Kasumi-1 (cell line): ENCODE data around the gene UGGT1.

Source experiments
- DNase-seq, 2 experiments: peaks; one replicate each; lab custom pipeline; 2025; lab: John Stamatoyannopoulos, UW

The UGGT1 gene

GRCh38 chr2:128090945-128091725, at the start of gene UGGT1:
TSS of gene UGGT1 (plus strand) at chr2:128091200. CDS start at chr2:128091358, 158 bp downstream.
- peak; percentile 97 to 98 for DNase-seq

GRCh38 chr2:128041561-128041960, 49.4 kb upstream of the UGGT1 start:
- no peak for DNase-seq

GRCh38 chr2:128043041-128043440, 48.0 kb upstream of the UGGT1 start:
- no peak for DNase-seq

GRCh38 chr2:128053331-128053730, 37.7 kb upstream of the UGGT1 start:
- DNase-seq: no peak

GRCh38 chr2:128054104-128054885, 36.7 kb upstream of the UGGT1 start:
- no peak for DNase-seq

- no peak for DNase-seq
These were observed 33.7 kb upstream of the UGGT1 start for GRCh38 chr2:128057334-128057733.

- no peak for DNase-seq
These were observed 32.9 kb upstream of the UGGT1 start for GRCh38 chr2:128058114-128058513.

- no peak for DNase-seq
These were observed 28.4 kb upstream of the UGGT1 start for GRCh38 chr2:128062571-128062970.

GRCh38 chr2:128064353-128064752, 26.6 kb upstream of the UGGT1 start:
- no peak for DNase-seq

GRCh38 chr2:128069769-128070168, 21.2 kb upstream of the UGGT1 start:
- DNase-seq: no peak

- DNase-seq: no peak
These were observed 17.7 kb upstream of the UGGT1 start for GRCh38 chr2:128073278-128073677.

GRCh38 chr2:128076461-128077106, 14.4 kb upstream of the UGGT1 start:
- no peak for DNase-seq

GRCh38 chr2:128084757-128085156, 6.2 kb upstream of the UGGT1 start:
- DNase-seq: no peak

GRCh38 chr2:128086244-128086643, 4.8 kb upstream of the UGGT1 start:
- DNase-seq: peak in 1 of 2 experiments; percentile 21

GRCh38 chr2:128090575-128090944, 440 bp upstream of the UGGT1 start:
- DNase-seq: no peak

GRCh38 chr2:128091726-128092080, 703 bp downstream of the UGGT1 start:
- peak; percentile 38 to 39 for DNase-seq

GRCh38 chr2:128092656-128093055, 1.7 kb downstream of the UGGT1 start:
- DNase-seq: no peak

GRCh38 chr2:128093762-128094161, 2.8 kb downstream of the UGGT1 start:
- DNase-seq: no peak

- no peak for DNase-seq
These were observed 4.2 kb downstream of the UGGT1 start for GRCh38 chr2:128095201-128095600.

- DNase-seq: no peak
These were observed 12.4 kb downstream of the UGGT1 start for GRCh38 chr2:128103407-128103806.

- no peak for DNase-seq
These were observed 14.1 kb downstream of the UGGT1 start for GRCh38 chr2:128105072-128105471.

GRCh38 chr2:128108166-128108565, 17.2 kb downstream of the UGGT1 start:
- no peak for DNase-seq

GRCh38 chr2:128109243-128109642, 18.2 kb downstream of the UGGT1 start:
- no peak for DNase-seq
